ENCODE measurements around the gene HOXB6.

The HOXB6 gene

GRCh38 chr17:48621410-48622392 is 16.9 kb upstream of the HOXB6 start:
- no peak for DNase-seq

- no peak for DNase-seq
Observed at GRCh38 chr17:48620461-48621139, 15.8 kb upstream of the HOXB6 start.

- DNase-seq: no peak
Observed at GRCh38 chr17:48619826-48620449, 15.2 kb upstream of the HOXB6 start.

GRCh38 chr17:48618256-48618896 is 13.6 kb upstream of the HOXB6 start:
- peak; percentile 71 for DNase-seq

- no peak for DNase-seq
Observed at GRCh38 chr17:48617471-48618255, 12.9 kb upstream of the HOXB6 start.

GRCh38 chr17:48616717-48617470 is 12.1 kb upstream of the HOXB6 start:
- DNase-seq: no peak

GRCh38 chr17:48615963-48616716 is 11.4 kb upstream of the HOXB6 start:
- no peak for DNase-seq

GRCh38 chr17:48615047-48615962 is 10.5 kb upstream of the HOXB6 start, which contains the start of gene HOXB8:
TSS of gene HOXB8 (minus strand) at chr17:48615292. CDS start at chr17:48614704, 588 bp downstream.
- no peak for DNase-seq

- no peak for DNase-seq
Observed at GRCh38 chr17:48613862-48614694, 9.3 kb upstream of the HOXB6 start.

- DNase-seq: no peak
Observed at GRCh38 chr17:48612854-48613691, 8.3 kb upstream of the HOXB6 start.

- no peak for DNase-seq
Observed at GRCh38 chr17:48612456-48612853, 7.7 kb upstream of the HOXB6 start.

- DNase-seq: peak; percentile 51
Observed at GRCh38 chr17:48611681-48612455, 7.1 kb upstream of the HOXB6 start.

GRCh38 chr17:48611213-48611612 is 6.4 kb upstream of the HOXB6 start:
- DNase-seq: no peak

GRCh38 chr17:48610282-48611211 is 5.8 kb upstream of the HOXB6 start, which contains the start of gene HOXB7:
TSS of gene HOXB7 (minus strand) at chr17:48611017. CDS start at chr17:48610918, 99 bp downstream.
- DNase-seq: peak; percentile 53

- no peak for DNase-seq
Observed at GRCh38 chr17:48609759-48610281, 5.0 kb upstream of the HOXB6 start.
